C1 segment of cervical spinal cord (tissue), 14 donors: ENCODE results near the gene EXD2.
"Not testable (repeated sequence)": the region's sequence is repeated elsewhere in the genome, so short reads cannot be mapped to it uniquely, and the experiment has no call there.

ENCODE experiments used
- DNase-seq, 14 donors: peaks; one replicate each; lab custom pipeline; 2025; lab: John Stamatoyannopoulos, UW

The EXD2 gene

GRCh38 chr14:69249603-69250002, 58.3 kb downstream of the EXD2 start:
- no peak for DNase-seq

DNA sequence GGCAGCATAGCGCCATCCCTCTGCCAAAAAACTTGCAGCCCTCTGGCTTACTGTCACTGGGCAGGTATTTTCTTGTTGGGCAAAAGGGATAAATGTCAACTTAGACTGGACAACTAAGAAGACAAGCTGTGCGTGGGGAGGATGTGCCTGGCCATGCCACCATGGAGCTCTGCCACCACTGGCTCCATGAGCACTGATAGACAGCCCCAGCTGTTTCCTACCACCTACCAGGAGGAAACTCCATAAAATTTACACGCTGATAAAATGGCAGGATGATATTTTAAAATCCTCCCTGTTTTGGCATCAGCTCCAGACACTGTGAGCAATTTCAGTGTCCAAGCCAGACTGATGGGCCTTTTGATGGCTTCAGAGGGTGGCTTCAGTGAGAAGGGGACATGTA, 61.6 kb downstream of the EXD2 start:
- no peak for DNase-seq

DNA sequence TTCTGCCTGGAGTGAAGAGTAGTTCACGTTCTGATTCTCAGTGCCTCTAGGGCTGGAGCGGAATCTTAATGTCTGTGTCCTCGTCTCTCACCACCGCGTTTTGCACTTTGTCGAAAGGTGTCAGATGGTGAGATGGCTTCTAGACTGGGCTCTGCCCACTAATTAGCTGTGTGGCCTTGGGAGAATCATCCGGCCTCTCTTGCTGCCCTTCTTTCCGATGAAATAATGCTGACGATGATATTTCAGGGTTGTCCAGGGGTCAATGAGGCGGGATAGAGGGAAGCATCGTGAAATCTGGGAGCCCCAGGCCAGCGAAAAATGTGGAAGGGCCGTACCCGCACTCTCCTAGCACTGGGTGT, 67.8 kb downstream of the EXD2 start:
- no peak for DNase-seq

- DNase-seq, result peak in 3 of 14 donors; percentile 44 to 57 (median 54)
Observed at GRCh38 chr14:69259527-69260189, 68.4 kb downstream of the EXD2 start, which contains the start of gene GALNT16. GALNT16 (plus strand) TSS chr14:69260158; CDS start chr14:69260291, 133 bp downstream.

DNA sequence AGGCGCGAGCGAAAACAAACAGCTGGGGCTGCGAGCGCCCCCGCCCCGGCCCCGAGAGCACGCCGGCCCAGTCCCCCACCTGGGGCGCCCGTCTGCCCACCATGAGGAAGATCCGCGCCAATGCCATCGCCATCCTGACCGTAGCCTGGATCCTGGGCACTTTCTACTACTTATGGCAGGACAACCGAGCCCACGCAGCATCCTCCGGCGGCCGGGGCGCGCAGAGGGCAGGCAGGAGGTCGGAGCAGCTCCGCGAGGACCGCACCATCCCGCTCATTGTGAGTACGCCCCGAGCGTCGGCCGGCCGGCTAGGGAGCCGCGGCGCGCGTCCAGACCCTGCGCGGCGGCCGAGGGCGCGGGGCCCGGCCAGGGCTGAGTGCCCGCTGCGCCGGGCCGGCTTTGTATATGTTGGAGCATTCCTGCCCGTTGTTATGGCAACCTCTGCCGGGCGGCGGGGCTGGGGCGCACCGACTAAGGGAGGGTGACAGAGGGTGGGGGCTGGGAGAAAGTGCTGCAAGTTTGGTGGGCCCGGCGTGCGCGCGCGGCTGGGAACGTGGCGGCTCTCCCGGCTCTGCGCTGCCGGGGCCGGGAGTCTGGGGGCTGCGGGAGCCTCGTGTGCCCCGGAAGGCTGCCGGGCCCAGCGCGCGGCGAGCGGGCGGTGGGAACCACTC, 69.0 kb downstream of the EXD2 start:
- peak in 2 of 14 donors; percentile 27 to 54 for DNase-seq

DNA sequence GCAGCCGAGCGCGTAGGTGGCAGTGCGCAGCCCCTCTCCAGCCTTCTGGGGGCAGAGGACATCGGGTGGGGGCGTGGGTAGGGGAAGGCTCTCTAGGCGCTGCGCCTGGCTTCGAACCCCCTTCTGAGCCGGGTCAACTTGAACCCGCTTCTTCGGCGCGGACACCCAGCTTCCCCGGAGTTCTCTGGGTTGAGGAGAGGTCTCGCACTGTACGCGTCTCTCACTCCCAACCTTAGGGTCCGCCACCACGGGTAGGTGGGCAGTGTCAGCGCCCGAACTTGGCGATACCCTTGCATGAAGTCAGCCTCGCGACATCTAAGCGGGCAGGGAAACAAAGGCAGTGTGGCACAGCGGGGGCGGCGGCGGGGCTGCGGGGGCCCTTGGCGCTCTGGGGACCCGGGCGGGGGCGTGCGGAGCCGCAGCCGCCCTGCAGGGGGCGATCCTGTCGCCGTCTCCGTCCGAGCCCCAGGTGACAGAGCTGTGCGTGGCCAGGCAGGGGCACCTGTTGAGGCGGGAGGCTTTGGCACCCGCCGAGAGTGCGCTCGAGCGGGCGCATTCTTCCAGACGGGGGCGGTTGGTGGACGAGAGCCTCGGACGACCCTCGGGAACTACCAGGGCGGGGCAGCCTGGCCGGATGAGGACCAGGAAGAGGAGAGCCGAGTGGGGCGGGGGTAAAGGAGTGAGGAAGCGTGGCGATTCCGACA, 69.7 kb downstream of the EXD2 start:
- peak in 2 of 14 donors; percentile 15 to 49 for DNase-seq

DNA sequence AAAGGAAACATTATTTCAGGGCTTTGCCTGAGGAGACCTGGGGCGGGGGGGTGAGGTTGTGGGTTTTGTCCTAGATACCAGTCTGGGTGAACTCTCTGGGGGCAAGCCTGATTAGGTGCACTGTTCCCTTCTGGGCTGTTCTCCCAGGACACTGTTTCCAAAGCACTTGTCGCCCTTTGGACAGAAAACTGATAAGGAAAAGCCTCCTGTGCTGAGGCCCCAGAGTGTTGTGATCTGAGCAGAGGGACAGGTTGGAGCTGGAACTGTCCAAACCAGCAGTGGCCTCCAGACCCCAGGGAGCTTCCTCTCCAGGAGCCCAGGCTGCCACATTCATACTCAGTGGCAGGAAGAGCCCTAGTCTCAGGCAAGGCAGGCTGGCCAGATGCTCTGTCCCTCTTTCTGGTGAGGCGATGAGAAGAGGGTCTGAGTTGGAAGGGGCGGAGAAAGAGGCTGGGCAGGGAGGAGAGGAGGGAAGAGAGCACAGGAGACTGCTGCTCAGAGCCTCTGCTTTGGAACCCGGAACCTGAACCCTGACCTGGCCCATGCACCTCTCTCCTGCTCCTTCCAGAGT, 70.5 kb downstream of the EXD2 start:
- no peak for DNase-seq

- DNase-seq, result no peak
Observed at GRCh38 chr14:69262516-69262915, 71.2 kb downstream of the EXD2 start.

- DNase-seq, result peak in 8 of 14 donors; percentile 17 to 87 (median 72)
Observed at GRCh38 chr14:69263364-69263763, 72.1 kb downstream of the EXD2 start.

- peak in 6 of 14 donors; percentile 51 to 87 (median 72) for DNase-seq
Observed at GRCh38 chr14:69263771-69264170, 72.5 kb downstream of the EXD2 start.

- DNase-seq, result peak in 1 of 14 donors; percentile 19
Observed at GRCh38 chr14:69266572-69267345, 75.5 kb downstream of the EXD2 start.

- no peak for DNase-seq
Observed at GRCh38 chr14:69267492-69267891, 76.2 kb downstream of the EXD2 start.

GRCh38 chr14:69268223-69268622, 76.9 kb downstream of the EXD2 start:
- DNase-seq, result no peak

- DNase-seq, result no peak
Observed at GRCh38 chr14:69268763-69269162, 77.5 kb downstream of the EXD2 start.

DNA sequence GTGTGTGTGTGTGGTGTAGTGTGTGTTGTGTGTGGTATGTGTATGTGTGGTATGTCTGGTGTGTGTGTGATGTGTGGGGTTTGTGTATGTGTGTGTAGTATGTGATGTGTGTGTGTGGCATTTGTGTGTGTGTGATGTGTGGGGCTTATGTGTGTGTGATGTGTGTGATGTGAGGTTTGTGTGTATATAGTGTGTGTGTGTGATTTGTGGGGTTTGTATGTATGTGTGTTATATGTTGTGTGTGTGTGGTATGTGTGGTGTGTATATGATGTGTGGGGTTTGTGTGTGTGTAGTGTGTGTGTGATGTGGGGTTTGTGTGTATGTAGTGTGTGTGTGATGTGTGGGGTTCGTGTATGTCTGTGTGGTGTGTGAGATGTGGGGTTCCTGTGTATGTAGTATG, 78.1 kb downstream of the EXD2 start:
- no peak for DNase-seq

DNA sequence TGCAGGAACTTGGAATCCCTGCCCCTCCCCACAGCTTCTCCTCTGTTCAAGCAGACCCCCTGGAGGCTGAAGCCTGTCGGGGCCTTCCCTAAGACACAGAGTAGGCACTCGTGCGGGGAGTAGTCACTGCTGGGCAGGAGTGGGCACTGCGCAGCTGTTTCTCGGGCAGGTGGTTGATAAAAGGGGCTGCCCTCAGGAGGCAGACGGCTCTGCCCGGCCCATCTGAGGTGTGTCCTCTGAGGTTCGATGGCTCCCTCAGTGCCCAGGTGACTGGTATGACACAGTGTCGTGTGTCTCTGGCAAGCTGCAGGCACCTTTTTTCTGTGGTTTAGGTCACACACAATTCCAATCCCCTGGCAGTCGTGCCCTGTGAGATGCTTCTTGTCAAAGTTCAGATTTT, 78.8 kb downstream of the EXD2 start:
- DNase-seq, result no peak

- peak in 1 of 14 donors; percentile 68 for DNase-seq
Observed at GRCh38 chr14:69270795-69271708, 79.8 kb downstream of the EXD2 start.

- no peak for DNase-seq
Observed at GRCh38 chr14:69274321-69274720, 83.0 kb downstream of the EXD2 start.

GRCh38 chr14:69275331-69275730, 84.0 kb downstream of the EXD2 start:
- no peak for DNase-seq

DNA sequence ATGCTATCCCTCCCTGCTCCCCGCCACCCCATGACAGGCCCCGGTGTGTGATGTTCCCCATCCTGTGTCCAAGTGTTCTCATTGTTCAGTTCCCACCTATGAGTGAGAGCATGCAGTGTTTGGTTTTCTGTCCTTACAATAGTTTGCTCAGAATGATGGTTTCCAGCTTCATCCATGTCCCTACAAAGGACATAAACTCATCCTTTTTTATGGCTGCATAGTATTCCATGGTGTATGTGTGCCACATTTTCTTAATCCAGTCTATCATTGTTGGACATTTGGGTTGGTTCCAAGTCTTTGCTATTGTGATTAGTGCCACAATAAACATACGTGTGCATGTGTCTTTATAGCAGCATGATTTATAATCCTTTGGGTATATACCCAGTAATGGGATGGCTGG, 86.1 kb downstream of the EXD2 start:
- DNase-seq, result not testable (repeated sequence)
